SK-N-SH (cell line): Measurements from ENCODE around the gene WWP2. TPM values are rescaled to one million over a fixed set of nuclear protein-coding genes. Genes with fewer than 3 reads are reported as not detected.

Experiments used
- CTCF ChIA-PET: fragments of 300-600, 350-600 bp; formaldehyde crosslinking; extraction: SDS; loops from one replicate; lab custom pipeline; 2021; lab: Yijun Ruan, JAX
- POLR2A ChIA-PET: fragments of 350-600 bp; sonication (Branson Sonifier 250); formaldehyde crosslinking; extraction: SDS; loops from one replicate; lab custom pipeline; 2020; ENCODE audit warnings: antibody characterized with exemption, inconsistent platforms; lab: Yijun Ruan, JAX
- DNase-seq: peaks from one replicate; pipeline ENCODE4 v3.0.0; 2012
- H2AFZ ChIP-seq: fragments of 200-600 bp; sonication (generic); 2 replicates; pipeline ENCODE4 v1.8.1; 2016; ENCODE audit warnings: antibody characterized with exemption, mild to moderate bottlenecking, low read depth
- H3F3A ChIP-seq: fragments of 200-600 bp; sonication (generic); replicated peaks from 2 replicates; pipeline ENCODE3; 2016; ENCODE audit warnings: antibody characterized with exemption, mild to moderate bottlenecking; ENCODE audit not compliant: insufficient read depth
- H3K27ac ChIP-seq, 2 experiments: fragments of 200-500 bp in 1 of 2; fragments of 200-600 bp in 1 of 2; sonication (Bioruptor generic) in 1 of 2; sonication (generic), shearing (Covaris generic) in 1 of 2; 2 replicates each; pipeline versions ENCODE4 v1.5.1 to v1.6.1; 2014 to 2016; ENCODE audit warnings: low read depth in 2 of 2, inconsistent platforms in 1 of 2, low read length in 1 of 2, mild to moderate bottlenecking in 1 of 2, mixed read lengths in 1 of 2
- H3K27me3 ChIP-seq: fragments of 200-600 bp; sonication (generic), shearing (Covaris generic); 2 replicates; pipeline ENCODE4 v1.6.1; 2016; ENCODE audit warnings: mixed run types; ENCODE audit not compliant: insufficient read depth
- H3K36me3 ChIP-seq, 2 experiments: fragments of 200-500 bp in 1 of 2; fragments of 200-600 bp in 1 of 2; sonication (Bioruptor generic) in 1 of 2; sonication (generic) in 1 of 2; replicated peaks in 1 of 2; 2 replicates each; pipeline versions ENCODE3 to v1.5.1; 2014 to 2016; ENCODE audit warnings: low read length in 1 of 2, mild to moderate bottlenecking in 1 of 2; ENCODE audit not compliant: insufficient read depth in 2 of 2, control insufficient read depth in 1 of 2
- H3K4me1 ChIP-seq, 2 experiments: fragments of 200-500 bp in 1 of 2; fragments of 200-600 bp in 1 of 2; sonication (Bioruptor generic) in 1 of 2; sonication (generic), shearing (Covaris generic) in 1 of 2; 2 replicates each; pipeline versions ENCODE4 v1.5.1 to v1.6.1; 2014 to 2016; ENCODE audit warnings: low read depth in 1 of 2, low read length in 1 of 2, mixed run types in 1 of 2; ENCODE audit not compliant: insufficient read depth in 2 of 2, control insufficient read depth in 1 of 2
- H3K4me2 ChIP-seq: fragments of 200-600 bp; sonication (generic), shearing (Covaris generic); 2 replicates; pipeline ENCODE4 v1.6.1; 2017; ENCODE audit warnings: mixed run types
- H3K4me3 ChIP-seq, 2 experiments: fragments of 200-500 bp in 1 of 2; fragments of 200-600 bp in 1 of 2; sonication (Bioruptor generic) in 1 of 2; sonication (generic), shearing (Covaris generic) in 1 of 2; 2 replicates each; pipeline versions ENCODE4 v1.5.1 to v1.8.1; 2014 to 2016; ENCODE audit warnings: low read depth in 2 of 2, inconsistent platforms in 1 of 2, low read length in 1 of 2, mild to moderate bottlenecking in 1 of 2, mixed read lengths in 1 of 2, moderate library complexity in 1 of 2
- H3K79me2 ChIP-seq: fragments of 200-600 bp; sonication (generic); 2 replicates; pipeline ENCODE4 v1.8.1; 2017; ENCODE audit warnings: mild to moderate bottlenecking; ENCODE audit not compliant: insufficient read depth
- H3K9ac ChIP-seq: fragments of 200-600 bp; sonication (generic); 2 replicates; pipeline ENCODE4 v1.6.1; 2017; ENCODE audit warnings: mixed run types
- H3K9me2 ChIP-seq: fragments of 200-600 bp; sonication (generic); 2 replicates; pipeline ENCODE4 v1.6.1; 2017; ENCODE audit warnings: mixed run types
- H3K9me3 ChIP-seq: fragments of 200-600 bp; sonication (generic); 2 replicates; pipeline ENCODE4 v1.6.1; 2017; ENCODE audit warnings: mixed run types, mild to moderate bottlenecking, moderate library complexity
- H4K20me1 ChIP-seq: fragments of 200-600 bp; sonication (generic); 2 replicates; pipeline ENCODE4 v1.6.1; 2017; ENCODE audit warnings: mild to moderate bottlenecking, mixed run types; ENCODE audit not compliant: insufficient read depth
- CTCF ChIP-seq: fragments of 200-600 bp; sonication (generic); IDR thresholded peaks from 2 replicates; pipeline ENCODE4 v1.6.1; 2017; ENCODE audit warnings: antibody characterized with exemption, mild to moderate bottlenecking, moderate library complexity
- EZH2phosphoT487 ChIP-seq: fragments of 200-600 bp; sonication (generic); IDR thresholded peaks from 2 replicates; pipeline ENCODE4 v1.6.1; 2017; ENCODE audit warnings: low read depth, mixed run types, mild to moderate bottlenecking, antibody characterized with exemption, moderate library complexity, borderline replicate concordance
- FOXJ3 ChIP-seq: sonication (generic); formaldehyde crosslinking; IDR thresholded peaks from 2 replicates; pipeline ENCODE4 v1.5.1; 2020; ENCODE audit warnings: mild to moderate bottlenecking, missing genetic modification reagents
- GABPA ChIP-seq: IDR thresholded peaks from 2 replicates; pipeline ENCODE4 v1.4.0; 2012; ENCODE audit warnings: low read depth, mild to moderate bottlenecking
- IRF3 ChIP-seq: fragments of 150-350 bp; IDR thresholded peaks from 2 replicates; pipeline ENCODE4 v1.6.1; 2016; ENCODE audit warnings: mild to moderate bottlenecking, low read depth, low read length
- MAX ChIP-seq: IDR thresholded peaks from 2 replicates; pipeline ENCODE4 v1.4.0; 2012; ENCODE audit warnings: low read depth
- MEF2A ChIP-seq: IDR thresholded peaks from 2 replicates; pipeline ENCODE4 v1.4.0; 2012; ENCODE audit warnings: low read depth, borderline replicate concordance
- NFIC ChIP-seq: IDR thresholded peaks from 2 replicates; pipeline ENCODE4 v1.4.0; 2012; ENCODE audit warnings: borderline replicate concordance
- RAD21 ChIP-seq: IDR thresholded peaks from 2 replicates; pipeline ENCODE4 v1.6.1; 2012; ENCODE audit warnings: mild to moderate bottlenecking, low read length
- RCOR1 ChIP-seq: fragments of 150-350 bp; IDR thresholded peaks from 2 replicates; pipeline ENCODE4 v1.6.1; 2017; ENCODE audit warnings: antibody characterized with exemption, low read length
- RFX5 ChIP-seq: IDR thresholded peaks from 2 replicates; pipeline ENCODE4 v1.6.1; 2012; ENCODE audit warnings: mild to moderate bottlenecking, improper control_type of control experiment, low read length
- SMC3 ChIP-seq: IDR thresholded peaks from 2 replicates; pipeline ENCODE4 v1.6.1; 2012; ENCODE audit warnings: low read depth, low read length, improper control_type of control experiment
- TCF12 ChIP-seq: IDR thresholded peaks from 2 replicates; pipeline ENCODE4 v1.4.0; 2012
- USF2 ChIP-seq: fragments of 150-350 bp; IDR thresholded peaks from 2 replicates; pipeline ENCODE4 v1.6.1; 2017; ENCODE audit warnings: antibody characterized with exemption, low read length, low read depth, borderline replicate concordance
- WGBS: methylation state at CpG from one replicate; pipeline ENCODE4 v1.1.6; 2017; ENCODE audit warnings: low lambda C conversion rate; 5-methylcytosine and 5-hydroxymethylcytosine counted together
- polyA plus RNA-seq, 3 experiments: library from polyadenylated mRNA; depleted of rRNA; stranded (reverse); fragments of >200 nt; gene quantifications; 2 replicates each; pipeline ENCODE4 v1.2.3, GENCODE V29; 2012

WWP2 gene
- polyA plus RNA-seq, 1 of the 3 experiments (the other 2 are of a cell fraction): 13.3 TPM

GRCh38 chr16:69905171-69905555 is 143.0 kb downstream of the WWP2 start:
- WGBS: 74% methylated on average over 2 of the region's 2 CpGs
- TF ChIP-seq SMC3 (no peak), MEF2A (no peak), FOXJ3 (no peak), MAX (no peak), GABPA (no peak), CTCF (no peak), EZH2phosphoT487 (no peak), RAD21 (no peak), IRF3 (no peak), USF2 (no peak), NFIC (no peak)
- DNase-seq: no peak
- Histone ChIP-seq H3K27ac (no peak overlapping the region), H3K36me3 (peaks cover 4 to 6% of the 10 kb centered on the region in 2 experiments), H3K4me1 (no peaks in the 10 kb centered on the region), H3K4me3 (no peak overlapping the region), H3K9ac (no peak overlapping the region), H3K79me2 (no peaks in the 10 kb centered on the region), H3F3A (peaks cover 5% of the 10 kb centered on the region), H3K9me3 (no peaks in the 10 kb centered on the region), H3K27me3 (no peaks in the 10 kb centered on the region), H3K9me2 (no peaks in the 10 kb centered on the region), H4K20me1 (no peaks in the 10 kb centered on the region), H2AFZ (no peak overlapping the region), H3K4me2 (no peak overlapping the region)
- ChIA-PET CTCF (interaction anchor here (1.2 kb wide), 1 partner anchor 33 kb away, joined by 4 read pairs; no protein-coding TSS in a partner anchor), POLR2A (no interaction called here)

GRCh38 chr16:69906838-69907401 is 144.8 kb downstream of the WWP2 start:
- H3K27me3 ChIP-seq: no peaks in the 10 kb centered on the region
- no peaks in the 10 kb centered on the region for H3F3A ChIP-seq
- WGBS: 91% methylated on average over 6 of the region's 6 CpGs
- peaks cover 4 to 6% of the 10 kb centered on the region in 2 experiments for H3K36me3 ChIP-seq
- CTCF ChIA-PET: interaction anchor here (1.9 kb wide), 1 partner anchor 24 kb away, joined by 6 read pairs; no protein-coding TSS in a partner anchor
- H3K4me3 ChIP-seq: no peak overlapping the region
- POLR2A ChIA-PET: no interaction called here
- no peaks in the 10 kb centered on the region for H3K79me2 ChIP-seq
- H3K27ac ChIP-seq: no peak overlapping the region
- no peaks in the 10 kb centered on the region for H3K4me1 ChIP-seq
- no peak for TF ChIP-seq RFX5
- TF ChIP-seq MEF2A: no peak
- no peak for TF ChIP-seq GABPA
- TF ChIP-seq MAX: no peak
- no peak for TF ChIP-seq RCOR1
- TF ChIP-seq TCF12: no peak; the same call in 1 of the 2 replicates
- TF ChIP-seq FOXJ3: no peak
- no peak for TF ChIP-seq RAD21
- H3K4me2 ChIP-seq: no peak overlapping the region
- no peak overlapping the region for H3K9ac ChIP-seq
- H4K20me1 ChIP-seq: no peaks in the 10 kb centered on the region
- H3K9me2 ChIP-seq: no peaks in the 10 kb centered on the region
- no peaks in the 10 kb centered on the region for H3K9me3 ChIP-seq
- H2AFZ ChIP-seq: no peak overlapping the region
- no peak for DNase-seq
